GDM1 (cell line): ENCODE data around the gene TOP3A.

Experiments
- DNase-seq: peaks from one replicate; lab custom pipeline; 2025; lab: John Stamatoyannopoulos, UW

TOP3A gene

GRCh38 chr17:18277076-18277475, 37.7 kb downstream of the TOP3A start:
- DNase-seq = no peak

GRCh38 chr17:18270046-18270931, 44.5 kb downstream of the TOP3A start:
- DNase-seq = no peak

- no peak for DNase-seq
Measured at GRCh38 chr17:18267927-18268711, 46.7 kb downstream of the TOP3A start.

- DNase-seq = no peak
Measured at GRCh38 chr17:18267366-18267765, 47.4 kb downstream of the TOP3A start.

GRCh38 chr17:18263885-18264682, 50.7 kb downstream of the TOP3A start:
- DNase-seq = no peak

- no peak for DNase-seq
Measured at GRCh38 chr17:18262641-18263040, 52.2 kb downstream of the TOP3A start.

- DNase-seq = no peak
Measured at GRCh38 chr17:18262111-18262510, 52.7 kb downstream of the TOP3A start.

- DNase-seq = no peak
Measured at GRCh38 chr17:18261659-18262058, 53.1 kb downstream of the TOP3A start.

GRCh38 chr17:18261146-18261515, 53.7 kb downstream of the TOP3A start:
- no peak for DNase-seq

GRCh38 chr17:18260332-18261145, 54.3 kb downstream of the TOP3A start, which contains the start of gene MIEF2:
TSS of gene MIEF2 (plus strand) at chr17:18260662. CDS start at chr17:18262721, 2,059 bp downstream.
- DNase-seq = peak; percentile 88

- no peak for DNase-seq
Measured at GRCh38 chr17:18259621-18260331, 55.0 kb downstream of the TOP3A start.

GRCh38 chr17:18258356-18259038, 56.3 kb downstream of the TOP3A start, which contains the start of gene FLII:
TSS of gene FLII (minus strand) at chr17:18258738. CDS start at chr17:18258690, 48 bp downstream.
- no peak for DNase-seq

GRCh38 chr17:18257982-18258355, 56.8 kb downstream of the TOP3A start:
- no peak for DNase-seq

- no peak for DNase-seq
Measured at GRCh38 chr17:18257268-18257981, 57.4 kb downstream of the TOP3A start.

GRCh38 chr17:18256776-18257175, 58.0 kb downstream of the TOP3A start:
- DNase-seq = no peak

GRCh38 chr17:18256351-18256750, 58.4 kb downstream of the TOP3A start:
- DNase-seq = no peak

GRCh38 chr17:18254888-18255649, 59.7 kb downstream of the TOP3A start:
- no peak for DNase-seq
